ENCODE measurements around the gene SMARCA1.

GRCh38 chrX:129544780-129545179 lies 21.5 kb upstream of the SMARCA1 start:
- TF ChIP-seq POLR2A (IDR thresholded peaks at IDR 0.05; ENCODE audit: low read depth, low read length) = no peak
- no peak for TF ChIP-seq POLR2AphosphoS5 (IDR thresholded peaks at IDR 0.05; ENCODE audit: low read depth, low read length)
